ENCODE measurements around the gene TP53INP2.
"Not testable (repeated sequence)": the region's sequence is repeated elsewhere in the genome, so short reads cannot be mapped to it uniquely, and the experiment has no call there.

The TP53INP2 gene

GRCh38 chr20:34705397-34706301, 1.5 kb downstream of the TP53INP2 start:
- no peak for DNase-seq (ENCODE audit: low read depth in 3 of 3, low spot score in 1 of 3)

GRCh38 chr20:34706302-34706875, 2.2 kb downstream of the TP53INP2 start:
- DNase-seq (ENCODE audit: low read depth in 3 of 3, low spot score in 1 of 3): no peak

GRCh38 chr20:34706912-34707784, 3.0 kb downstream of the TP53INP2 start:
- DNase-seq (ENCODE audit: low read depth in 3 of 3, low spot score in 1 of 3): no peak

GRCh38 chr20:34708621-34709043, 4.5 kb downstream of the TP53INP2 start:
- peak in 2 of 3 donors; percentile 14 to 36 for DNase-seq (ENCODE audit: low read depth in 3 of 3, low spot score in 1 of 3)

GRCh38 chr20:34709044-34709830, 5.1 kb downstream of the TP53INP2 start:
- peak; percentile 38 to 72 (median 45) for DNase-seq (ENCODE audit: low read depth in 3 of 3, low spot score in 1 of 3)

GRCh38 chr20:34709831-34710567, 5.9 kb downstream of the TP53INP2 start:
- DNase-seq (ENCODE audit: low read depth in 3 of 3, low spot score in 1 of 3): peak in 2 of 3 donors; percentile 21 to 58

GRCh38 chr20:34710568-34710839, 6.4 kb downstream of the TP53INP2 start:
- DNase-seq (ENCODE audit: low read depth in 3 of 3, low spot score in 1 of 3): no peak

GRCh38 chr20:34710861-34711574, 6.9 kb downstream of the TP53INP2 start:
- no peak for DNase-seq (ENCODE audit: low read depth in 3 of 3, low spot score in 1 of 3)

GRCh38 chr20:34711813-34712430, 7.8 kb downstream of the TP53INP2 start:
- DNase-seq (ENCODE audit: low read depth in 3 of 3, low spot score in 1 of 3): no peak

GRCh38 chr20:34712525-34713192, 8.5 kb downstream of the TP53INP2 start:
- no peak for DNase-seq (ENCODE audit: low read depth in 3 of 3, low spot score in 1 of 3)

- DNase-seq (ENCODE audit: low read depth in 3 of 3, low spot score in 1 of 3): no peak
Observed at GRCh38 chr20:34713194-34713943, 9.2 kb downstream of the TP53INP2 start.

- DNase-seq (ENCODE audit: low read depth in 3 of 3, low spot score in 1 of 3): not testable (repeated sequence)
Observed at GRCh38 chr20:34713944-34714515, 9.9 kb downstream of the TP53INP2 start.

GRCh38 chr20:34715384-34715783, 11.2 kb downstream of the TP53INP2 start:
- DNase-seq (ENCODE audit: low read depth in 3 of 3, low spot score in 1 of 3): no peak

- no peak for DNase-seq (ENCODE audit: low read depth in 3 of 3, low spot score in 1 of 3)
Observed at GRCh38 chr20:34716921-34717229, 12.7 kb downstream of the TP53INP2 start.

GRCh38 chr20:34717230-34718095, 13.3 kb downstream of the TP53INP2 start:
- DNase-seq (ENCODE audit: low read depth in 3 of 3, low spot score in 1 of 3): no peak

GRCh38 chr20:34719242-34720017, 15.3 kb downstream of the TP53INP2 start:
- not testable (repeated sequence) for DNase-seq (ENCODE audit: low read depth in 3 of 3, low spot score in 1 of 3)

All from stimulated activated CD4-positive, alpha-beta T cell treated with anti-CD3 and anti-CD28 coated beads, TNF-alpha, amount 100 ng/mL, for 1 hour (primary cell).